Kidney epithelial cell (primary cell): ENCODE measurements around the gene SEMA5A. TPM values are rescaled to one million over a fixed set of nuclear protein-coding genes. Genes with fewer than 3 reads are reported as not detected.

ENCODE experiments used
- DNase-seq: peaks from one replicate; pipeline ENCODE4 v3.0.0-alpha.2; 2010; ENCODE audit warnings: low read depth
- H3K27me3 ChIP-seq: 2 replicates; pipeline ENCODE4 v1.6.0; 2011; ENCODE audit warnings: low read length; ENCODE audit not compliant: control insufficient read depth, insufficient read depth
- H3K36me3 ChIP-seq: 2 replicates; pipeline ENCODE4 v1.5.1; 2011; ENCODE audit warnings: low read length; ENCODE audit not compliant: control insufficient read depth, insufficient read depth
- H3K4me3 ChIP-seq: 2 replicates; pipeline ENCODE4 v1.5.1; 2011; ENCODE audit warnings: low read depth, mild to moderate bottlenecking, control low read depth, low read length
- total RNA-seq: library from RNA; depleted of rRNA; stranded (reverse); fragments of >200 nt; gene quantifications from 2 replicates; pipeline ENCODE4 v1.2.3, GENCODE V29; 2015
- TF ChIP-seq, protein P1 (sequence below): IDR thresholded peaks from 2 replicates; pipeline ENCODE4 v1.5.1; 2011; ENCODE audit warnings: mild to moderate bottlenecking, moderate library complexity, low read length, control low read depth, inconsistent platforms; ENCODE audit not compliant: insufficient read depth, poor library complexity, severe bottlenecking

SEMA5A gene
- total RNA-seq, 1 donor from 2014 or later: 4.7 TPM

GRCh38 chr5:9157020-9157419, 388.9 kb downstream of the SEMA5A start:
- no peaks in the 10 kb centered on the region for H3K36me3 ChIP-seq
- no peak for DNase-seq
- H3K27me3 ChIP-seq: no peaks in the 10 kb centered on the region
- H3K4me3 ChIP-seq: no peak overlapping the region
- TF ChIP-seq, protein P1, sequence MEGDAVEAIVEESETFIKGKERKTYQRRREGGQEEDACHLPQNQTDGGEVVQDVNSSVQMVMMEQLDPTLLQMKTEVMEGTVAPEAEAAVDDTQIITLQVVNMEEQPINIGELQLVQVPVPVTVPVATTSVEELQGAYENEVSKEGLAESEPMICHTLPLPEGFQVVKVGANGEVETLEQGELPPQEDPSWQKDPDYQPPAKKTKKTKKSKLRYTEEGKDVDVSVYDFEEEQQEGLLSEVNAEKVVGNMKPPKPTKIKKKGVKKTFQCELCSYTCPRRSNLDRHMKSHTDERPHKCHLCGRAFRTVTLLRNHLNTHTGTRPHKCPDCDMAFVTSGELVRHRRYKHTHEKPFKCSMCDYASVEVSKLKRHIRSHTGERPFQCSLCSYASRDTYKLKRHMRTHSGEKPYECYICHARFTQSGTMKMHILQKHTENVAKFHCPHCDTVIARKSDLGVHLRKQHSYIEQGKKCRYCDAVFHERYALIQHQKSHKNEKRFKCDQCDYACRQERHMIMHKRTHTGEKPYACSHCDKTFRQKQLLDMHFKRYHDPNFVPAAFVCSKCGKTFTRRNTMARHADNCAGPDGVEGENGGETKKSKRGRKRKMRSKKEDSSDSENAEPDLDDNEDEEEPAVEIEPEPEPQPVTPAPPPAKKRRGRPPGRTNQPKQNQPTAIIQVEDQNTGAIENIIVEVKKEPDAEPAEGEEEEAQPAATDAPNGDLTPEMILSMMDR: no peak

- no peak for DNase-seq
- Histone ChIP-seq H3K27me3 (no peaks in the 10 kb centered on the region), H3K36me3 (no peaks in the 10 kb centered on the region), H3K4me3 (no peak overlapping the region)
- TF ChIP-seq, protein P1: peak; percentile 38
Measured at GRCh38 chr5:9156282-9156681, 389.6 kb downstream of the SEMA5A start.

DNA sequence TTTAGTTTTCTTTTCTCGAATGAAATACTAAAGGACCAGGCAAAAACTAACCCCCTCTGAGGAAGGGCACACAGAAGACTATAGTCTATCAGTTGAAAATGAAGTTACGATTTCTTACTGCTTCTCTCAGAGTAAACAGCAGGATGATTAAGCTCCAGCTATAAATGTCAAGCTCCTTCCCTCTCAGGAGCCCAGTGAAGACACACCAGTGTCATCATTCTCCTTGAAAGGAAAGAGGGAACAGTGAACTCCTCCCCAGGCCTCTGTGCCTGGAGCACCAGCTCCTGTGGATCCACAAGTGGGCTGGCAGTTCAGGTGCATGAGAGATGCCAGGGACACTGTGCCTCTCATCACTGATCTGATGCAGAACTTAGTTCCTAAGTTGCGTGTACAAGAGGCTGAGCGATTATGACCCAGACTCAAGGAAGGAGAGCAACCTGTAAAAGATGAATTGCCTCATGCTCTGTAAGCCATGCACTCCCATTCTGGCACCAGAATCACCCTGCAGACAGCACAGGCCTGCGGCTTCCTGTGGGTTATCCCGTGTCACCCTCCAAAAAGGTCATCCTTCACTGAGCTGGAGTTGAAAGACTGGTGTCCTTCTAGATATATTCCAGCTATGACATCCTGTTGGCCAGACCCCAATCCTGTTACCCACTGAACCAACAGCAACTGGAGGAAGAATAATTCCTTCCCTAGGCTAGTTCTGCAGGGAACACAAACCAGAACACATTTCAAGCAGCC, 394.0 kb downstream of the SEMA5A start:
- no peak for DNase-seq
- no peaks in the 10 kb centered on the region for H3K27me3 ChIP-seq
- H3K4me3 ChIP-seq: no peak overlapping the region
- H3K36me3 ChIP-seq: no peaks in the 10 kb centered on the region
- TF ChIP-seq, protein P1: no peak

- no peak overlapping the region for H3K4me3 ChIP-seq
- no peaks in the 10 kb centered on the region for H3K36me3 ChIP-seq
- TF ChIP-seq, protein P1: no peak
- no peaks in the 10 kb centered on the region for H3K27me3 ChIP-seq
- peak; percentile 69 for DNase-seq
Measured at GRCh38 chr5:9149988-9150387, 395.9 kb downstream of the SEMA5A start.

DNA sequence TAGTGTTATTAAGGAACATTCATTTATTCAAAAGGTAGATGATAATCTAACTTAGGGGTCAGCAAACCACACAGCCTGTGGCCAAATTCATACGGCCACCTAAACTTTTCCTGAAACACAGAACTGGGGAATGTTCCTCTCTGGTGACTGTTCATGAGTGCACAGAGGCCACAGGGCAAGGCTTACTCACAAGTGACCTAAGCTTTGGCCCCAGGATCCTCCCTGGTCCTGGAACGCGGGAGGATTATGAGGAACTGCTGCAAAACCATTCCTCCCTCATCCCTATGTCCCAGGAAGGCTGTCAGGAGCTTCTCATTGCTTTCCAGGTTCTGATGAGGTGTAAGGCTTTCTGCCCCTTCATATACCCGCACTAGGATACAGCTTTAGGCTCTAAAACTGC, 397.6 kb downstream of the SEMA5A start:
- Histone ChIP-seq H3K27me3 (no peaks in the 10 kb centered on the region), H3K36me3 (no peaks in the 10 kb centered on the region), H3K4me3 (no peak overlapping the region)
- DNase-seq: no peak
- TF ChIP-seq, protein P1: no peak

DNA sequence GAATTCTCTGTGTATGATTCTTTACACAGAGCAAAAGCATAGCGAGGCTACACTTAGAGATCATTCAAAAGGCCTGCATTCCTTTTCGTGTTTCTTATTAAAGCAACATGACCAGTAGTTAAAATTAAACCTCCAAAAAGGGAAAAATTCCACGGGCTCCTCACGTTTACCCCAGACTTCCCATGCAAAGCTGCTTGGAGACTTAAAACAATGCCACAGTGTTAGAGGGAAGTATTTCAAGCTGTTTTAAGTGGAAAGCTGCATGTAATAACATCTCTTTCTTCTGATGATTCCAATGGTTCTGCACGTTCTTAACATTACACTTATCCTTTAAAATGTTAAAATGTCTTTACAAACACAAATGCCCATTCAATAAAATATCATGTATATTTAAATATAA, 405.2 kb downstream of the SEMA5A start:
- H3K4me3 ChIP-seq: no peak overlapping the region
- TF ChIP-seq, protein P1: no peak
- H3K36me3 ChIP-seq: no peaks in the 10 kb centered on the region
- no peak for DNase-seq
- H3K27me3 ChIP-seq: no peaks in the 10 kb centered on the region
